Measurements from ENCODE around the gene RORB.

DNA sequence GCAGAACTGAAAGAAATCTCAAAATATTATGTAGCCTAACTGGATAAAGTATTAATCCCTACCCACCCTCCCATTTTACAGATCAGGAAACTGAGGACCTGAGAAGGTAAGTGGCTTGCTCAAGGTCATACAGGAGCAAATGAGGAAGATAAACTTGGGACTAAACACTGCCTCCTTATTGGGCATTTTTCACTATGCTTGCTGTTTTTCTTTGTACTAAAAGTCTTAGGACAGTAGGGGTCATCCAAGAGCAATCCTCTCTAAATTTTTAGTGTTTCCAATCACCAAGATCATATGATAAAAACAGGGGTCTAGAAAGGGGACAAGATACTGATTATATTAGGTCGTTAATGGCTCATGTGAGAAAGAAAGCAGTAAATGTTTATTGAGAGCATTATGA, 80.8 kb downstream of the RORB start:
- TF ChIP-seq, protein P1, sequence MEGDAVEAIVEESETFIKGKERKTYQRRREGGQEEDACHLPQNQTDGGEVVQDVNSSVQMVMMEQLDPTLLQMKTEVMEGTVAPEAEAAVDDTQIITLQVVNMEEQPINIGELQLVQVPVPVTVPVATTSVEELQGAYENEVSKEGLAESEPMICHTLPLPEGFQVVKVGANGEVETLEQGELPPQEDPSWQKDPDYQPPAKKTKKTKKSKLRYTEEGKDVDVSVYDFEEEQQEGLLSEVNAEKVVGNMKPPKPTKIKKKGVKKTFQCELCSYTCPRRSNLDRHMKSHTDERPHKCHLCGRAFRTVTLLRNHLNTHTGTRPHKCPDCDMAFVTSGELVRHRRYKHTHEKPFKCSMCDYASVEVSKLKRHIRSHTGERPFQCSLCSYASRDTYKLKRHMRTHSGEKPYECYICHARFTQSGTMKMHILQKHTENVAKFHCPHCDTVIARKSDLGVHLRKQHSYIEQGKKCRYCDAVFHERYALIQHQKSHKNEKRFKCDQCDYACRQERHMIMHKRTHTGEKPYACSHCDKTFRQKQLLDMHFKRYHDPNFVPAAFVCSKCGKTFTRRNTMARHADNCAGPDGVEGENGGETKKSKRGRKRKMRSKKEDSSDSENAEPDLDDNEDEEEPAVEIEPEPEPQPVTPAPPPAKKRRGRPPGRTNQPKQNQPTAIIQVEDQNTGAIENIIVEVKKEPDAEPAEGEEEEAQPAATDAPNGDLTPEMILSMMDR (IDR thresholded peaks at IDR 0.05): peak in 4 of 6 experiments; percentile 15 to 46 (median 26)
- no peak for TF ChIP-seq POLR2A (IDR thresholded peaks at IDR 0.05)

All from adrenal gland (tissue), 5 donors.